ENCODE measurements around the gene AAMP. TPM values are rescaled to one million over a fixed set of nuclear protein-coding genes. Genes with fewer than 3 reads are reported as not detected.

Gene AAMP
- polyA plus RNA-seq, 5 donors: 92.3 to 121 (median 112) TPM

- DNase-seq: no peak
Observed at GRCh38 chr2:218261423-218262236, 8.3 kb downstream of the AAMP start.

DNA sequence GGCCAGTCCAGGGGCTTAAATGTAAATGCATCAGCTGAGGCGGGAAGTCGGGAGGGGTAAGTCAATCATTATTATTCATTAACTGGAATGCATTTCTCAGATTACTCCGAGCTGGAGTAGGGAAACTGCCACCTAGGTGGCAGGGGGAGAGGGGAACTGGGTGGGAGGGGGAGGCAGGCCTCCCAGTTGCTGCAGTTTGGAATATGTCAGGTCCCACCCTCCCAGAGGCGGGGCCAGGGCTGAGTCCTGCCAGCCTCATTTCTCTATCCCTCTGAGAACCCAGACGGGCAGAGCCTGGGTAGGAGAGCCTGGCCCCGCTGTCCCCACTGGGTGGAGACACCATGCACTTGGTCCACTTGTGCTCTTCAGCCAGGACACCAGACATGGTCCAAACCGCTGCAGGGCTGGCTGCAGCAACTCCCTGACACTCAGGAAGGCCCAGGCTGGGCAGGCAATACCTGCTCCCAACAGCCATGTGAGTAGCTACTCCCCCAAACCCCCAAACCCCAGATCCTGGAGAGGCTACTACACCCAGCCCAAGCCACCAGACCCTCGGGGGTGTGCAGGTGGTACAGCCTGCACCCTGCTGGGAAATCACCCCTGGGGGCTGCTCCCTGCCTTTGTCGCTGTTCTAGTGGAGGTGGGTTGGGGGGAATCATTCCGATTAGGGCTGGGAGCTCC, 9.1 kb downstream of the AAMP start, which contains the start of gene GPBAR1:
TSS of gene GPBAR1 (plus strand) at position 274 of the 681 bp plus-strand sequence. CDS start 1,710 bp downstream, outside the sequence.
- no peak for DNase-seq

DNA sequence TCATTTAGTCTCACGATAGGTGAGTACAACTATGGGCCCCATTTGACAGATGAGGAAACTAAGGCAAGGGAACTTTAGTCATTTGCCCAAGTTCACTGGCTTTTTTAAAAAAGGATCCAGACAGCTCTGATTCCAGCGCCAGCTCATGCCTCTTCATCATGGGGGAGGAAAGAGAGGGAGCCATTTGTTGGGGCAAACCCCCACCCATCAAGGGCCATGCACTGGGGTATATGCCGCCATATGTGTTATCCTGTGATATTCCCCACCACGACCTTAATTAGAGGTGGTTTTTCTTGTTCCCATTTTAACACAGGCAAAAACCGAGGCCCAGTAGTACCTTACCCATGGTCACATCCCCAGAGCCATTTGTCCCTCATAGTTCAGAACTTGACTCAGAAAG, 9.8 kb downstream of the AAMP start:
- DNase-seq: no peak

GRCh38 chr2:218259099-218259961, 10.6 kb downstream of the AAMP start:
- no peak for DNase-seq

DNA sequence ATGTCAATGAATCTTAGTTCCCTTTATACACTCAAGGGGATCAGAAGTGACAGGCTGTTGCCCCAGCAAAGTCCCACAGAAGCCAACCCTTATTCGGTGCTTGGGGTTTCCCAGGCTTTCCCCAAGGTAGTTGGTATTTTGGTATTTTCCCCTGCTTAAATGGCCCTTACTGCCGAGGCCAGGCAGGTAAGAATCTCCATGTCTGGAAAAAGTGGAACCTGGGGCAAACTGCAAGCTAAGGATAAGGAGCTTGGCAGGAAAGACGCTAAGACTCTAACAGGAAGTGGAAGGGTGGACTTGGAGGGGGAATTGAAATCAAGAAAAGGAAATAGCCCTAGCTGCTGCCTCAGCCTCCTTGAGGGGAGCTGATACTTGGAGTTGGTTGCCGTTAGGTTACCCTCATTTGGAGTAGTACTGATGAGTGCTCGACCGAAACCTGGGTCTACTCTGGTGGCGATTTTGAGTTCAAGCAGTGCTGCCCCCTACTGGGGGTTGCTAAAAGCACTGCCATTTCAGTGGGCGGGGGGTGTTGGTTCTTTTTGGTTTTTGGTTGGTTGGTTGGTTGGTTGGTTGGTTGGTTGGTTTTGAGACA, 12.5 kb downstream of the AAMP start:
- no peak for DNase-seq

DNA sequence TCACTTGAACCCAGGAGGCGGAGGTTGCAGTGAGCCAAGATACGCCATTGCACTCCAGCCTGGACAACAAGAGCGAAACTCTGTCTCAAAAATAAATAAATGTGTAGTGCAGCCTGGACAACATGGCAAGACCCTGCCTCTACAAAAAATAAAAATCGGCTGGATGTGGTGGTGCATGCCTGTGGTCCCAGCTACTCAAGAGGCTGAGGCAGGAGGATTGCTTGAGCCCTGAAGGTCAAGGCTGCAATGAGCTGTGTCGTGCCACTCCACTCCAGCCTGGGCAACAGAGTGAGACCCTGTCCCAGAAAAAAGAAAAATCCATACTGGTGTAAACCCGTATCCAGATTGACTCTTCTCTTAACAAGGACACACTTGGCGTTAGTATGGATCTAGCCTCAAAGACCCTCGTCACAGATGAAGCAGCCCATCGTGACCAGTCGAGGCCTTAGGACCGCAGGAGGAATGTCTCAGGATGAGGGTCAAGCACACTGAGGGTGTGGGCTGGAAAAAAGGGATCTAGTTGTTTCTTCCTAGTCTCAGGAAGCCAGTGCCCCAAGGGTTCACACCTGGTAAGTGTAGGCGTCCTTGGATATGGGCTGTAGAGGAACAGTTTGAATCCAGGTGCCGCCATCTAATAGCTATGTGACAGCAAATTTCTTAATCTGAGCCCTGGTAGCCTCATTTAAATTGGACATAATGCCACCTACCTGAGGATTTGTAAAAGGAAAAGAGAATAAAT, 13.2 kb downstream of the AAMP start:
- DNase-seq: no peak

- DNase-seq: no peak
Observed at GRCh38 chr2:218255446-218255845, 14.5 kb downstream of the AAMP start.

DNA sequence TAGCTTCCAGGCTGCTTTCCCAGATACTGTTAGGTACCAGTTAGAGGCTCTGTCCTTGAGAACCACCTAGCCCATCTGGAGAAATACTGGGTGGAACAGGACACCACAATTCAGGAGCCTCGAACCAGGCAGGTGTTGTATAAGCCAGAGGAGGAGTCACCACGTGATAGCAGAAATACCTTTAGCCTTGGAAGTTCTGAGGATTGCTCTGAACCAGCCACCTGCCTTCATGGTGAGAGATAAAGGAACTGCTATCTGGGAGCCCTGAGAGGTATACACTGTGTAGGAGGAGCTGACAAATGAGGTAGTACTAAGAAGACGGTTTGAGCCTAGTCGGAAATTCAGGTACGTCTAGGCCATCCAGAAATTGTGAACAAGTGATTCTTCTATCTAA, 16.7 kb downstream of the AAMP start:
- no peak for DNase-seq

DNA sequence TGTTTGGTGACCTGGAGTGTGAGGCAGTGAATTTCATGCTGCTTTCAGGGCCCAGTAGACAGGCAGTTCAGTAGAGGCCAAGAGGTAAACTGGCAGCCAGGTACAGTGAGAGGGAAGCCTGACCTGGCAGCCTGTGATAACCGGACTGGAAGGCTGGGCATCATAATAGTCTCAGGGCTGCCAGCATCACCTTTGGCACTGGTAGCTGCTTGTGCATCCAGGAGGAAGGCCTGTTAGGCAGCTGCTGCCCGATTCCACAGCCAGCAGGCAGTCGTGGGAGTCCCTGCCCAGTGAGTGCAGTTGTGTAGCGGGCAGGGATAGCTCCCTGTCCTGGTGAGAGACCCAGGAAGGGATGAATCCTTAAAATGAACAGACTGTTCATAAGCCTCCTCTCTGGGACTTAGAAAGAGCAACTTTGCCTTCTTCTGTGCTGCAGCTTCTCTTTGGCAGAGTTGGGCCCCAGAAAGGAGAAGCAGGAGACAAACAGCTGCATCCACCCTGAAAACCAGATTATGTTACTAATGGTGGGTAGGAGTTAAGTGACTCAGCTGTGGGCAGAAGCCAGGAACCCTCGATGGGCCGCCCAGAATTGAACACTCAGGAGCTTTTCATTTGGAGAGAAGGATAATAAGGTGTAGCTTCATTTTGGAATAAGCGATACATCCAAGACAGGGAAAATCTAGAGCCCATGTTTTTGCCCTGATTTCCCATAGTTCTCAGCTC, 17.3 kb downstream of the AAMP start:
- no peak for DNase-seq

- no peak for DNase-seq
Observed at GRCh38 chr2:218249691-218250090, 20.2 kb downstream of the AAMP start.

GRCh38 chr2:218245214-218245613, 24.7 kb downstream of the AAMP start:
- no peak for DNase-seq

GRCh38 chr2:218244665-218245064, 25.3 kb downstream of the AAMP start:
- no peak for DNase-seq

GRCh38 chr2:218244204-218244603, 25.7 kb downstream of the AAMP start:
- no peak for DNase-seq

- DNase-seq: no peak
Observed at GRCh38 chr2:218238887-218239286, 31.1 kb downstream of the AAMP start.

DNA sequence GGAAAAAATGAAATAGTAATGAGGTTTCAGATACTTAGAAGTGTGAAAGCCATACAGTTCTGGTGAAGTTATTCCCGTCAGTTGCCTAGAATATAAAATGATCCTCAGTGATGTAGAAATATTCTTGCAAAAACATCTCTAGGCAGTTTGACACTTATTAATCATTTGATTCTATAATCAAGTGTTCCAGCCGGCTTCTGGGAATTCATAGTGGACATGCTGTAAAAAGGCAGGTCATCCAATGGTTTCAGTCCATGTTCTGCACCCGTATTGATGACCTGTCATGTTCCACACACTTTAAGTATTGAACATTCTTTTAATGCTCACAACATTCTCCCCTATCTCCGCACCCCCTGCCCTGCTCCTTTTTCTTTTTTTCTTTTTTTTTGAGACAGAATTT, 33.1 kb downstream of the AAMP start:
- DNase-seq: no peak

DNA sequence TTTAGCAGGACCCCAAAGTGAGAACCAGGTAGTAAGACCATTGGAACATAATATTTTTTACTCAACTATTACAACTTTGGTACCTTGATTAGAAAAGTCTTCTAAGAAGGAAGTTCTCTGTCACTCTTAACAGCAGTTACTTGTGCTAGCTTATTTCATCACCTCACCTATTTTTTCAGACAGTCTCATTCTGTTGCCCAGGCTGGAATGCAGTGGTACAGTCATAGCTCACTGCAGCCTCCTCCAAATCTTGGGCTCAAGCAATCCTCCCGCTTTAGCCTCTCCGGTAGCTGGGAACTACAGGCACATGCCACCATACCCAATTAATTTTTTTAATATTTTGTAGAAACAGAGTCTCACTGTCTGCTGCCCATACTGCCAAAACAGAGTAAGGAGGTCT, 34.9 kb downstream of the AAMP start:
- DNase-seq: no peak

DNA sequence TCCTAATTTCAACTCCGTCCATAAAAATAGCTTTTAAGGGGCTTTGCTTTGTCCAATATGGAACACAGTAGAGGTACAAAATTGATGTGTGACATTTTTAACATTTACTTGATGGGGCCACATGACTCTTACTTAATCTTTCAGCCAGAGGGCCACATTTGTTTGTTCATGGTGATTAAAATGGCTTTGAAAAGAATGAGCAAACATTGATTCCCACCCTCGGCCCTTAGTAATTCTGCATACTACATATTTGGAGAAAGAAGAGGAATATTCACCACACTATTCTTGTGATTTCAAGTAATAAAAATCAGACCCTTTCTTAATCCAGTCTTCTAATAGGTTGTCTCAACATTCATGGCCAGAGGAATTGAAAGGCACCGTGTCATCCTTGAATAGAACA, 35.4 kb downstream of the AAMP start:
- DNase-seq: no peak

GRCh38 chr2:218233543-218233942, 36.4 kb downstream of the AAMP start:
- DNase-seq: no peak

GRCh38 chr2:218230882-218231281, 39.1 kb downstream of the AAMP start:
- no peak for DNase-seq

- DNase-seq: no peak
Observed at GRCh38 chr2:218229851-218230250, 40.1 kb downstream of the AAMP start.

GRCh38 chr2:218229239-218229638, 40.7 kb downstream of the AAMP start:
- DNase-seq: no peak
